HG03025 (cell line): ENCODE data around the gene PRKCQ.

Source experiments
- ATAC-seq: cut with Tn5 transposase; IDR thresholded peaks from one replicate; pipeline ENCODE4 v1.9.1; 2021; ENCODE audit warnings: mild to moderate bottlenecking, moderate library complexity; ENCODE audit not compliant: unreplicated experiment, low FRiP score

Gene PRKCQ

DNA sequence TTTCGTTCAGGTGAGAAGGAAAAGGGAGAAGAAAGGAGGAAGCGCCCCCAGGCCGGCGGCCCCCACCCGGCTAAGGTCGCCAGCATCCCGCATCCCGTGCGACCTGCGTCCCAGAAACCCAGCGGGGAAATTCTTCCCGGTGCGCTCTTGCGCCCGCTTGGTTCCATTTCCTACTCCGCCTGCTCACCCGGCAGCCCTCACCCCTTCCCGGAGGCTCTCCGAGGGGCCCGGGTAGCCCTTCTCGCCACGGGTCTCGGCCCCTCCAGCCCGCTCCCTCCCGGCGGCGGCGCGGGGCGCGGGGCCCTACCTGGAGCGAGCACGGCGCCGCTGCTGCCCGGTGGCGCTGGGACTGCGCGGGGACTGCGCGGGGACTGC, at the start of gene PRKCQ:
TSS of gene PRKCQ (minus strand) at position 373 of the 375 bp plus-strand sequence. CDS start 65,141 bp downstream, outside the sequence.
- peak; percentile 26 for ATAC-seq

DNA sequence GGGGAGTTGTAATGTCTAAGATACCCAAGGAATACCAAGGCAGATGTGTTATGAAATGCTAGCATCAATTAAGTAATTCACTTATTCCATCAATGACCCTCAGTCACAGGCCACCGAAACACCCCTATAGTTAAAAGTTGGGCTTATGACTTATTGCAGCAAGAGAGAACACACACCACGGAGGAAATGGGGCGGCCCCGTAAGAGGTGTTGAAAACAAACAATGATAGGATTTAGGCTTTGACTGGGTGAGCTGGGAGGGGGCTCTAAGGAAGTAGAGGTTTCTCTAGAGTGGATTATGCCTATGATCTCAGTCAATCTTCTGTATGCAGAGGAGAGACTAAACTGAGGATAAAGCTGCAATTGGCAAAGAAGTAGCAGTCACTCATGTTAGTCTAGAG, 45.4 kb upstream of the PRKCQ start:
- ATAC-seq = no peak

- ATAC-seq = no peak
Observed at GRCh38 chr10:6624392-6624791, 44.3 kb upstream of the PRKCQ start.

GRCh38 chr10:6622921-6623320, 42.8 kb upstream of the PRKCQ start:
- no peak for ATAC-seq

GRCh38 chr10:6621536-6621935, 41.5 kb upstream of the PRKCQ start:
- no peak for ATAC-seq

DNA sequence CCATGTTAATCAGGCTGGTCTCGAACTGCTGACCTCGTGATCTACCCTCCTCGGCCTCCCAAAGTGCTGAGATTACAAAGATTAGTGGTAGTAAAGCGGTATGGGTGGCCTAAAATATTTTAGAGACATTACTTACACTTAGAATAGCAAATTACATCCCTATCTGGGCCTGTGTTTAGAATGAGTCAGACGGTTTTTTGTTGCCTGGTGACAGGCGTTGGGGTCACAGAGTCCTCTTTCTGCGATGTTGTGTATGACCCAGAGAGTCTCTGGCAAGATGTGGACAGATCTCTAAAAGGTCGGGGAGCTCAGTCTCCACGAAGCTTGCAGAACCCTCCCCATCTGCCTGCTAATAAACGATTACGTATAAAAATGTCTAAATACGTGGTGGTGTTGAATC, 39.6 kb upstream of the PRKCQ start:
- no peak for ATAC-seq

- no peak for ATAC-seq
Observed at GRCh38 chr10:6618340-6618739, 38.3 kb upstream of the PRKCQ start.

DNA sequence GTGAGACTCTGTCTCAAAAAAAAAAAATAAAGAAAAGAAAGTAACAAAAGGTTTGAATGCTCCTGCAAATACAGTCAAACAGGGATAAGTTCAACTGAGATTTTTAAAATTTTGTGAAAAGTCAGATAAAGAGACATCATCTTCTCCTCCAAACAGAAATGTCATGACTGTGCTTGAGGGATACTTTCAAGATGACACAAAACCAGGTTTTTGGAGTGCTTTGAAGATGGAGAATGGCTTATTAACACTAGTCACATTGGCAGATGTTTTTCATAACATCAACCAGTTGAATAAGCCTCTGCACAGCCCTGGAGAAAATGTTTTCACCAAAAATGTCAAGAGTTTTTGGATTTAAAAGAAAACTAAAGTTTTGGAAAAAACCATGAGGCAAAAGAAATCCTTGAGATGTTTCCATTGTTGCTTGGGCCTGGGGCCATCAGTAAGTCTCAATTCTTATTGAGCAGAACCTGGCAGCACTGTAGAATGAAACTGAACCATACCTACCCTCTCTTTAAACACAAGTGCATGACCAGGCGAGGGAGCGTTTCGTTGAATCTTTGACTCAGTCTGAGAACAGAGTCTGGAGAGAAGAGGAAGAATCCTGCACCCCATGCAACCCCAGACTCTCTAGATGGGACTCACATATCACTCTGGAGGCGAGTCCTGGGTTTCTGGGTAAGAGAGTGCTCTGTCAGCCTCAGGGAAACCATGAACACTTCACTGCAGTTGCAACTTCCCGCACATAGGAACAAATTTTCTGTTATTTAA, 37.4 kb upstream of the PRKCQ start:
- ATAC-seq = no peak

DNA sequence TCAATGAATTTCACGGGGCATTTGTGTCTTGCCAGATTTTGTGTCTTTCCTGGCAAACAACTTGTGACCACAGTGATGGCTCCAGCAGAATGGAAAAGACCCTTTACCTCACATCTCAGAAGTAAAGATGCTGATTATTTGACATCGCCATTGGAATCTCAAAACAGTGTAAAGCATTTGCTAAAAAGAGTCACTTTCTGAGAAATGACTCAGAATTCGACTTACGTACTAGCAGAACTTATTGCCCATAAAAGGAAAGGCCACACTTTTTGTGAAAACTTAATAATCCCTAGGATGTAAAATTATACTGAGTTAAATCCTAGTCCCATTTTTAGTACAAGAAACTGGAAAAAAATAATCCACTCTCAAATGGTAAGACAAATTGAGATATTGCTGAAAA, 35.9 kb upstream of the PRKCQ start:
- ATAC-seq = no peak

GRCh38 chr10:6612371-6612770, 32.3 kb upstream of the PRKCQ start:
- no peak for ATAC-seq

- no peak for ATAC-seq
Observed at GRCh38 chr10:6610647-6611046, 30.6 kb upstream of the PRKCQ start.

DNA sequence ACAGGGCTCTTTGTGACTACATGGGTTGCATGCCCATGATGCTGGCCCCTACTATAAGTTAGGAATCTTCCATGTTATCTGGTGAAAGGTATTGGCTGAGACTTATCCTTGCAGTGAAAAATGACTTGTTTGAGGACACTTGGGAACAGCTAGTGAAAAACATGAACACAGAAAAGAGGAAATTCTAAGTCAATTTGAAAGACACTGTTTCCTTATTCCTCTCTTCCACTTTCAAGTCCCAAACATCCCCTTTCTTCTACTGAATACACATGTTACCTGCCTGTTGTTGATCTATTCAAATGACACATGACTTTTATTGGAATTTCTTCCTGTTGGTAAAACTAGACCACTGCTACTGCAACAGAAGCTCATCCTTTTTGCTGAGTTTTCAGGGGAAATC, 29.5 kb upstream of the PRKCQ start:
- ATAC-seq = no peak

- no peak for ATAC-seq
Observed at GRCh38 chr10:6607778-6608177, 27.7 kb upstream of the PRKCQ start.

- ATAC-seq = no peak
Observed at GRCh38 chr10:6607182-6607581, 27.1 kb upstream of the PRKCQ start.

GRCh38 chr10:6603142-6604125, 23.4 kb upstream of the PRKCQ start:
- ATAC-seq = no peak

GRCh38 chr10:6602700-6603084, 22.6 kb upstream of the PRKCQ start:
- no peak for ATAC-seq

- ATAC-seq = no peak
Observed at GRCh38 chr10:6602026-6602699, 22.1 kb upstream of the PRKCQ start.

- no peak for ATAC-seq
Observed at GRCh38 chr10:6601246-6601805, 21.2 kb upstream of the PRKCQ start.

- ATAC-seq = no peak
Observed at GRCh38 chr10:6600224-6600987, 20.3 kb upstream of the PRKCQ start.

GRCh38 chr10:6598679-6599078, 18.6 kb upstream of the PRKCQ start:
- ATAC-seq = no peak
